Measurements from ENCODE around the gene ETV6. TPM values are rescaled to one million over a fixed set of nuclear protein-coding genes. Genes with fewer than 3 reads are reported as not detected.
A peak's percentile ranks its signal among the peaks of the same experiment; 100 is the strongest.

The ETV6 gene
- total RNA-seq, 3 donors from 2014 or later = 46.7 to 58.0 (median 57.5) TPM

GRCh38 chr12:11836282-11837151 is 187.0 kb downstream of the ETV6 start:
- Mint-ChIP-seq H3K4me3 (peak overlapping the region; percentile 29), H3K27me3 (ENCODE audit: low read depth) (no peaks in the 10 kb centered on the region), H3K36me3 (ENCODE audit: insufficient read depth) (peaks cover 47% of the 10 kb centered on the region), H3K4me1 (ENCODE audit: low read depth) (peaks cover 57% of the 10 kb centered on the region), H3K9me3 (no peaks in the 10 kb centered on the region)
- ATAC-seq = peak; percentile 89 to 90
- DNase-seq = peak; percentile 25

DNA sequence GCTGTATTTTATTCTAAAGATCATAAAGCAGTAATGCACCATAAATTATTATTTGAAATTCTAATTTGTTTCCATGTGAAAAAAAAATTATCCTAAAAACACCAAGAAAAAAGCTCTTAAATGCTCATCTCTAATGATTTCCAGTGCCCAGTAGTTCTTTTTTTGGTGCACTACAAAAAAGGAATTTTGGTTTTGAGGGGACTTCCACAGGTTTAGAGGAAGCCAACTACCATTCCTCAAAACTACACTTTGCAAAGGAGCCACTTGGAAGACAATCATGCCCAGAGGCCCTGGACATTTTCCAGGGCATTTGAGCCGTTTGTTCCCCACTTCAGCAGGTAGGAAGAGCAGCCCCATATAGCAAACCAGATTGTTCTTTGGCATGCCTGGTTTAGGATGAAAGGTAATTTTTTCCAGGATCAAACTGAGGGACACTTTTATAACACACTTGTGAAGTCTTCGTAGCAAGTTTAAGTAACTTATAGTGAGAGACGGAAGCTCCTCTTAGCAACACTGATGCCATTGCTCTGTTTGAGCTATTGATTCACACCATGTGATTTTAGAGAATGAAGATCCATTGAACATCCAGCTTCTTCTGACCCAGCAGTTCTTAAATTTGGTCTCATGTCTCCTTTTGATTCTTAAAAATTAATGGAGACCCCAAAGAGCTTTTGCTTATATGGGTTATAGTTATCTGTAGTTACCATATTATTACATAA is 187.9 kb downstream of the ETV6 start:
- no peak for DNase-seq
- Mint-ChIP-seq H3K4me1 (ENCODE audit: low read depth) (peaks cover 49% of the 10 kb centered on the region), H3K9me3 (no peaks in the 10 kb centered on the region), H3K36me3 (ENCODE audit: insufficient read depth) (peaks cover 45% of the 10 kb centered on the region), H3K27me3 (ENCODE audit: low read depth) (no peaks in the 10 kb centered on the region), H3K4me3 (no peak overlapping the region)
- no peak for ATAC-seq

DNA sequence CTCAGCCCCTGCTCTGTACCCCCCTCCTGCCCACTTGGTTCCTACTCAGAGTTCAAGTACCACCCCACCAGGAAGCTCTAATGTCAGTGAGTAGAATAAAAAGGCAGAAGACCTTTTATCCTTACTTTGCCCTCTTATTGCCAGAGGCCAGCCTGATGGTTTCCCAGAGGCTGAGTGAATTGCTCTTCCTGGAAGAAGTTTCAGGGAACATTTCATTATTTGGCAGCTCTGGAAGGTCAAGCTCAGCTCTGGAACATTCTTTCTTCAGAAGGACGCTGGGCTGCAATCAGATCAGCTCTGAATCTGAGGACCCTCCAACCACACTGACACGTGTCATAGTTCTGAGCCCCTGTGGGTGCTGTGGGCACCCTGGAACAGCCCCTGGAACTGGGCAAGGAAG is 188.9 kb downstream of the ETV6 start:
- no peak overlapping the region for H3K4me3 Mint-ChIP-seq
- H3K27me3 Mint-ChIP-seq (ENCODE audit: low read depth) = no peaks in the 10 kb centered on the region
- no peaks in the 10 kb centered on the region for H3K9me3 Mint-ChIP-seq
- DNase-seq (no peak), ATAC-seq (no peak)
- H3K36me3 Mint-ChIP-seq (ENCODE audit: insufficient read depth) = peaks cover 52% of the 10 kb centered on the region
- peaks cover 46% of the 10 kb centered on the region for H3K4me1 Mint-ChIP-seq (ENCODE audit: low read depth)

GRCh38 chr12:11839091-11839641 is 189.7 kb downstream of the ETV6 start:
- ATAC-seq (no peak), DNase-seq (no peak)
- Mint-ChIP-seq H3K4me3 (no peak overlapping the region), H3K9me3 (no peaks in the 10 kb centered on the region), H3K4me1 (ENCODE audit: low read depth) (peaks cover 38% of the 10 kb centered on the region), H3K36me3 (ENCODE audit: insufficient read depth) (peaks cover 56% of the 10 kb centered on the region), H3K27me3 (ENCODE audit: low read depth) (no peaks in the 10 kb centered on the region)

- H3K9me3 Mint-ChIP-seq = no peaks in the 10 kb centered on the region
- no peak for ATAC-seq
- no peak for DNase-seq
- peaks cover 58% of the 10 kb centered on the region for H3K36me3 Mint-ChIP-seq (ENCODE audit: insufficient read depth)
- H3K27me3 Mint-ChIP-seq (ENCODE audit: low read depth) = no peaks in the 10 kb centered on the region
- peaks cover 26% of the 10 kb centered on the region for H3K4me1 Mint-ChIP-seq (ENCODE audit: low read depth)
- no peak overlapping the region for H3K4me3 Mint-ChIP-seq
These were observed 190.9 kb downstream of the ETV6 start for GRCh38 chr12:11840366-11840765.

DNA sequence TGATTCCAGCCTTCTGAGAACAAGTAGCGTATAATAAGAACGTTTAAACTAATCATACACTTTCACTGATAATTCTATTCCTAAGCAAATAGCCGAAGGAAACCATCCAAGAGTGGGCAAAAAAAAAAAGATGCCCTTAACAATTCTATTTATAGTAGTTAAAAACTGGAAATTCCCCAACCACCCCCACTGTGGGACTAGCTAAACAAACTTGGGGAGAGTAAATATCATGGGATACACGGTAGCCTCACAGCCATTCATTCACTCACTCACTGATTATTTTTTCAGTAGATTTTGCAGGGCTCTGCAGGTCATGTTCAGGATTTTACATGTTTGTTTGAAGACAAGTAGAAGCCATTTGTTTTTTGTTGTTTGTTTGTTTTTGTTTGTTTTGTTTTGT is 197.0 kb downstream of the ETV6 start:
- Mint-ChIP-seq H3K4me1 (ENCODE audit: low read depth) (peaks cover 2% of the 10 kb centered on the region), H3K27me3 (ENCODE audit: low read depth) (no peaks in the 10 kb centered on the region), H3K4me3 (no peak overlapping the region), H3K36me3 (ENCODE audit: insufficient read depth) (peaks cover 59% of the 10 kb centered on the region), H3K9me3 (no peaks in the 10 kb centered on the region)
- no peak for ATAC-seq
- DNase-seq = no peak

DNA sequence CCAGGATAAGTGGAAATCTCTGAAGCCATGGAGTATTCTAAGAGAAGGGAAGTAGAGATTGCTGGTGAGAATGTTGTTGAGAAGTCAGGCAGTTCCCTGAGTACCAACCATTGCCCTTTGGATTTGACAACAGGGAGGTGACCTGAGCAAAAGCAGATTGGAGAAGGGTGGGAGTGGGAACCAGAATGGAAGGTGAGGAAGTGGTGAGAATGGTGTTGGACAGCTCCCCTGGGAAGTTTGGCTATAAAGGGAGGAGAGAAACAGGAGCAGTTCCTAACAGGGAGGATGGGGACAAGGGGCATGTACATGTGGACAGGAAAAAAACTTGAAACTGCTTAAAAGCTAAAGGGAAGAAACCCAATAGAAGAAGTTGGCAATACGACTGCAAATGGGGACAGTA is 198.1 kb downstream of the ETV6 start:
- Mint-ChIP-seq H3K4me3 (no peak overlapping the region), H3K4me1 (ENCODE audit: low read depth) (peaks cover 2% of the 10 kb centered on the region), H3K9me3 (no peaks in the 10 kb centered on the region), H3K27me3 (ENCODE audit: low read depth) (no peaks in the 10 kb centered on the region), H3K36me3 (ENCODE audit: insufficient read depth) (peaks cover 52% of the 10 kb centered on the region)
- DNase-seq = no peak
- no peak for ATAC-seq

DNA sequence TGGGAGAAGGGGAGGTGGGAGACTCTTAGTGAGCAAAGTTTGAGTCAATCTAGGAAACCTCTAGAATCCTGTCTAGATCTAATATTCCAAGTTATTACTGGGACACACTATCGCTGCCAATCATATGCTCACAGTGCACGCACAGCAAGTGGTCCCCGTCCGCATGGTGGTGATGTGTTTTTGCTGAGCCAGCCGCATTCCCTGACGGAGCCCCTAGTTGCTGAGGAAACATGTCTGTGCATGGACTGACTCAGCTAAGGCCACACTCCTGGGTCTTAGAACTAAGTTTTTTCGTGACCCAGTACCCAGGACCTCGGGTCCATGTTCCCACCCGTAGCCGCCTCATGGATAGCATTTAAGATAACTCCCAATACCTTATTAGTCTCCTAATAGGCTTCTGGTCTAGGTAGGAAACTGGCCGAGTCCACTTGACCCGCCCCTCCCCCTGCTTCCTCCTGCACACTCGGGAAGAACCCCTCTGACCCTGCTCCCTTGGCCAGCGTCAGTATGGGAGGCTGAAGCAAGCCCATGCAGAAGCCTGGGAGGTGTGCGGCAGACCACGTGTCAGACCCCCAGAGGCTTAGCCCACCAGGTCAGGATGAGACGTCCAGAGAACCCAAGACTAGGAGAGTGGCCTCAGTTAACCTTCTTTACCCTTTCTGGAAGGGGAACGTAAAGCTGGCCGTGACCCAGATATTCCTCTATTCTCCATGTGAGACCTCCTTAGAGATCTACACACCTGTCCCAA is 200.5 kb downstream of the ETV6 start:
- Mint-ChIP-seq H3K36me3 (ENCODE audit: insufficient read depth) (peaks cover 52% of the 10 kb centered on the region), H3K9me3 (no peaks in the 10 kb centered on the region)

GRCh38 chr12:11853126-11853525 is 203.7 kb downstream of the ETV6 start:
- ATAC-seq (no peak), DNase-seq (no peak)
- no peaks in the 10 kb centered on the region for H3K9me3 Mint-ChIP-seq
- no peaks in the 10 kb centered on the region for H3K27me3 Mint-ChIP-seq (ENCODE audit: low read depth)
- H3K36me3 Mint-ChIP-seq (ENCODE audit: insufficient read depth) = peaks cover 48% of the 10 kb centered on the region
- no peak overlapping the region for H3K4me3 Mint-ChIP-seq
- H3K4me1 Mint-ChIP-seq (ENCODE audit: low read depth) = peaks cover 12% of the 10 kb centered on the region

More for the DNA sequence above, 200.5 kb downstream of the ETV6 start:
- Mint-ChIP-seq H3K27me3 (ENCODE audit: low read depth) (no peaks in the 10 kb centered on the region), H3K4me1 (ENCODE audit: low read depth) (peaks cover 4% of the 10 kb centered on the region), H3K4me3 (no peak overlapping the region)
- ATAC-seq (no peak), DNase-seq (no peak)

DNA sequence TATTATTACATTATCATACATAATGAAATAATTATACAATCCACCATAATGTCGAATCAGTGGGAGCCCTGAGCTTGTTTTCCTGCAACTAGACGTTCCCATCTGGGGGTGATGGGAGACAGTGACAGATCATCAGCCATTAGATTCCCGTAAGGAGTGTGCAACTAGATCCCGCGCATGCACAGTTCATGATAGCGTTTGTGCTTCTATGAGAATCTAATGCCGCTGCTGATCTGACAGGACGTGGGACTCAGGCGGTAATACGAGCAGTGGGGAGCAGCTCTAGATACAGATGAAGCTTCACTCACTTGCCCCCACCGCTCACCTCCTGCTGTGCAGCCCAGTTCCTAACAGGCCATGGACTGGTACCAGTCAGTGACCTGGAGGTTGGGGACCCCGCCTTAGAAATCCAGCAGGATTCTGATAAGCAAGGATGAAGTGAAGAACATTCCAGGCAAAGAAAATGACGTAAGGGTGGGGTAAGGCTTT is 204.6 kb downstream of the ETV6 start:
- Mint-ChIP-seq H3K4me1 (ENCODE audit: low read depth) (peaks cover 12% of the 10 kb centered on the region), H3K4me3 (no peak overlapping the region), H3K9me3 (no peaks in the 10 kb centered on the region), H3K27me3 (ENCODE audit: low read depth) (no peaks in the 10 kb centered on the region), H3K36me3 (ENCODE audit: insufficient read depth) (peaks cover 49% of the 10 kb centered on the region)
- DNase-seq (no peak), ATAC-seq (no peak)

DNA sequence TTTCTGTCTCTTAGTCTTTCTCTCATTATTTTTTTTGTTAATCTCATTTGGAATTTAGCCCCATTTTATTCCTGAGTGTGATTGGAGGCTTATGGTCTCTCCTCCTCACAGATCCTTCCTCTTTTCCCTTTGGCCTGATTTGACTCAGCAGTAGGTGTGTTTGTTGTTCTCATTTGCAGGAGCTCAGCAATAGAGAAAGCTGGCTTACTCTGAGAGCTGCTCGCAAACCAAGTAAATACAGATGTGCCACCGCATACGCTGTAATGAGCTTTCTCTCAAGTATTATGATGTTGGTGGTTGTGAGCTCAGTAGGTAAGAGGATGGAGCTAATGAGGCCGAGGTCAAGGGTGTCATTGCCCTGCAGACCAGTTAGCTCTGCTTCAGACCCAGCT is 206.5 kb downstream of the ETV6 start:
- Mint-ChIP-seq H3K9me3 (no peaks in the 10 kb centered on the region), H3K36me3 (ENCODE audit: insufficient read depth) (peaks cover 59% of the 10 kb centered on the region), H3K27me3 (ENCODE audit: low read depth) (no peaks in the 10 kb centered on the region), H3K4me1 (ENCODE audit: low read depth) (peaks cover 24% of the 10 kb centered on the region), H3K4me3 (no peak overlapping the region)
- DNase-seq (no peak), ATAC-seq (no peak)

DNA sequence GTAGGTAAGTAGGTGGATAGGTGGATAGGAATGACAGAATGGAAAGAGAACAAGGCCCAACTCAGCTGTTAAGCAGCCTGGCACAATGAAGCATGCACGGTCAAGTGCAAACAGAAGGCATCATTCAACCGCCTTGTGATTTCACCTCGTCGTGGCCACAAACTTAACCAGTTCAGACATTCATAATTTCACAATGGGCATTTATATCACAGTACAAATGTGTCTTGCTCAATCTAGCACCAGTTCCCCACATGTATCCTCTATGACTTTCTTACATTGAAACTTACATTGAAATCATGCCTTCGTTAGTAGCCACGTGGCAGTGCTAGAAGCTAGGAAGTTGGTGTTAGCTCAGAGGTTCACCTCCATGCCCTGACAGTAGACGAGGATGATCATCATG is 207.5 kb downstream of the ETV6 start:
- no peak overlapping the region for H3K4me3 Mint-ChIP-seq
- no peaks in the 10 kb centered on the region for H3K9me3 Mint-ChIP-seq
- H3K4me1 Mint-ChIP-seq (ENCODE audit: low read depth) = peaks cover 29% of the 10 kb centered on the region
- ATAC-seq (no peak), DNase-seq (no peak)
- H3K27me3 Mint-ChIP-seq (ENCODE audit: low read depth) = no peaks in the 10 kb centered on the region
- H3K36me3 Mint-ChIP-seq (ENCODE audit: insufficient read depth) = peaks cover 67% of the 10 kb centered on the region

DNA sequence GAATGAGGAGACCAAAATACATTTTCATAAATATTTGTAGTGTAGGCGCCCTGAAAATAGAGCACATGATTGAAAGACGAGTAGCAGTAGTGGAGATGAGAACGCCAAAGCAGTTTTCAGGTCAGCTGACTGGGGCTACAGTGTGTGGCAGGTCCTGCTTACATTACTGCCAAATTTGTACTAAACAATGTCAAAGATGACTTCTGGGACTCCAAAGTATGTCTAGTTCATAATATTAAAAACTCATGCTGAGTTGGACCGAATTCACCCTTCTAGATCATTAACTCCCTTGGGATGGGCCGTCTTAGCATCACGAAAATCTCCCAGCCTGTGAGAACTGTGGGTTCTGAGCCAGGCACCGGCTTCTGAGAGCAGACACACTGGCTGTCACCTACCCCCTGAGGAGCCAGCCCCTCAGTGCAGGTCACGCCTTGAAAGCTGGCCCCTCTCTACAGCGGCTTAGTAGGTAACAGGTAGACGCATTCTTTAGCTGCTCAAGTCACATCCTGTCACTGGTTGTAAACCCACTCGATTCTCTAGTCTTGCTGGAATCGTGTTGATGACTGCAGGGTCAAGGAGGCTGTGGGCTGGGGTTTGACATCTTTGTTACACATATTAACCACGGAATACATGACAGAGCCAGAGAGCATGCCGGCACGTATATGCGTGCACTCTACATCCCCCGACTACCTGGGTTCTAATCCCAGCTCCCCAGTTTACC is 210.4 kb downstream of the ETV6 start:
- ATAC-seq (peak; percentile 61 to 69), DNase-seq (no peak)
- Mint-ChIP-seq H3K36me3 (ENCODE audit: insufficient read depth) (peaks cover 80% of the 10 kb centered on the region), H3K4me1 (ENCODE audit: low read depth) (peaks cover 37% of the 10 kb centered on the region), H3K27me3 (ENCODE audit: low read depth) (no peaks in the 10 kb centered on the region), H3K4me3 (no peak overlapping the region), H3K9me3 (peaks cover 4% of the 10 kb centered on the region)
